GM23338 (cell line): ENCODE results near the gene SELENOW. TPM values are rescaled to one million over a fixed set of nuclear protein-coding genes. Genes with fewer than 3 reads are reported as not detected.

Source experiments
- CTCF ChIP-seq, 2 experiments: fragments of 200-600 bp in 1 of 2; sonication (generic) in 1 of 2; conservative IDR thresholded peaks; 2 replicates each; pipeline versions ENCODE4 v1.5.1 to v1.6.1; 2016 to 2017; ENCODE audit warnings: antibody characterized with exemption in 2 of 2, low read depth in 2 of 2, mild to moderate bottlenecking in 2 of 2, moderate library complexity in 1 of 2
- ETS1 ChIP-seq: IDR thresholded peaks from 2 replicates; pipeline ENCODE4 v1.6.1; 2016; ENCODE audit warnings: antibody characterized with exemption
- EZH2 ChIP-seq: fragments of 200-600 bp; sonication (generic); IDR thresholded peaks from one replicate; pipeline ENCODE4 v1.8.0; 2017; ENCODE audit warnings: antibody characterized with exemption, mild to moderate bottlenecking, low read depth; ENCODE audit not compliant: unreplicated experiment
- ZNF331 ChIP-seq: fragments of 250-450 bp; sonication (Bioruptor Pico); IDR thresholded peaks from 2 replicates; pipeline ENCODE4 v1.5.0; 2020; ENCODE audit warnings: low read depth, mild to moderate bottlenecking, moderate library complexity
- ZNF462 ChIP-seq: fragments of 250-450 bp; sonication (Bioruptor Pico); IDR thresholded peaks from 2 replicates; pipeline ENCODE4 v1.5.0; 2020; ENCODE audit warnings: mild to moderate bottlenecking, moderate library complexity
- polyA plus RNA-seq: library from polyadenylated mRNA; unstranded; fragments of >200 nt; fragmentation: Nextera tagmentation; extraction: Ambion mirVana; gene quantifications from 2 replicates; pipeline ENCODE4 v1.2.1, GENCODE V29; 2016
- total RNA-seq: library from RNA; depleted of rRNA; stranded (reverse); fragments of >200 nt; shearing (Covaris generic); gene quantifications from 2 replicates; pipeline ENCODE4 v1.2.3, GENCODE V29; 2014

The SELENOW gene
- total and polyA plus RNA-seq, 2 experiments from 2014 or later, result 558 to 811 TPM

DNA sequence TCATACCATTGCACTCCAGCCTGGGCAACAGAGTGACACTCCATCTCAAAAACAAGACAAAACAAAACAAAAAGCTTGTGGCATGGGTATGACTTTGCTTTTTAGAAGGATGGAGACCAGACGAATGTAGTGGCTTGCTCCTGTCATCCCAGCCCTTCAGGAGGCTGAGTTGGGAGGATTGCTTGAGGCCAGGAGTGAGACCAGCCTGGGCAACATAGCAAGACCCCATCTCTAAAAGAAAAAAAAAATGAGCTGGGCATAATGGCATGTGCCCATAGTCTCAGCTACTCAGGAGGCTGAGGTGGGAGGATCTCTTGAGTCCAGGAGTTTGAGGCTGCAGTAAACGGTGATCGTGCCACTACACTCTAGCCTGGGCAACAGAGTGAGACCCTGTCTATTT is 16.4 kb upstream of the SELENOW start (continued):
- TF ChIP-seq ZNF462 (CRISPR knock-in tag) (no peak), ZNF331 (CRISPR knock-in tag) (no peak), EZH2 (no peak), CTCF (conservative IDR thresholded peaks at IDR 0.05; ENCODE audit: low read depth in 2 of 2) (no peak), ETS1 (no peak)
